ENCODE results near the gene UBXN4.
"Not testable (repeated sequence)": the region's sequence is repeated elsewhere in the genome, so short reads cannot be mapped to it uniquely, and the experiment has no call there.

Gene UBXN4

GRCh38 chr2:135741395-135742324 is at the start of gene UBXN4:
Gene UBXN4 (plus strand): TSS chr2:135741855. CDS start chr2:135741930, 75 bp downstream.
- no peaks in the 10 kb centered on the region for H3K27me3 Mint-ChIP-seq
- ATAC-seq (replicated peaks), result peak; percentile 93 to 94
- peak; percentile 91 for DNase-seq
- H3K27ac Mint-ChIP-seq, result peak within 1 kb of the TSS; percentile 99
- peaks cover 0 to 1% of the 10 kb centered on the region in 2 donors for H3K9me3 Mint-ChIP-seq
- H3K36me3 Mint-ChIP-seq, result peaks cover 10 to 19% of the 10 kb centered on the region in 2 donors
- peak within 1 kb of the TSS; percentile 94 to 98 for H3K4me3 Mint-ChIP-seq
- H3K4me1 Mint-ChIP-seq, result peaks cover 14% of the 10 kb centered on the region in 2 donors

GRCh38 chr2:135694711-135695110 is 46.9 kb upstream of the UBXN4 start:
- ATAC-seq (replicated peaks) (no peak), DNase-seq (no peak)
- peaks cover 24 to 33% of the 10 kb centered on the region in 2 donors for H3K36me3 Mint-ChIP-seq
- H3K27ac Mint-ChIP-seq, result peak overlapping the region; percentile 44
- no peaks in the 10 kb centered on the region for H3K27me3 Mint-ChIP-seq
- no peak overlapping the region for H3K4me3 Mint-ChIP-seq
- H3K9me3 Mint-ChIP-seq, result peaks cover 0 to 2% of the 10 kb centered on the region in 2 donors
- H3K4me1 Mint-ChIP-seq, result no peaks in the 10 kb centered on the region

GRCh38 chr2:135698838-135699237 is 42.8 kb upstream of the UBXN4 start:
- H3K27me3 Mint-ChIP-seq, result no peaks in the 10 kb centered on the region
- no peak overlapping the region for H3K27ac Mint-ChIP-seq
- DNase-seq (no peak), ATAC-seq (replicated peaks) (no peak)
- peaks cover 0 to 2% of the 10 kb centered on the region in 2 donors for H3K4me1 Mint-ChIP-seq
- no peak overlapping the region for H3K4me3 Mint-ChIP-seq
- H3K9me3 Mint-ChIP-seq, result peaks cover 0 to 2% of the 10 kb centered on the region in 2 donors
- peaks cover 21 to 27% of the 10 kb centered on the region in 2 donors for H3K36me3 Mint-ChIP-seq

- Mint-ChIP-seq H3K4me1 (peaks cover 0 to 2% of the 10 kb centered on the region in 2 donors), H3K36me3 (peaks cover 4 to 5% of the 10 kb centered on the region in 2 donors), H3K27me3 (no peaks in the 10 kb centered on the region), H3K4me3 (no peak overlapping the region), H3K9me3 (no peaks in the 10 kb centered on the region), H3K27ac (no peak overlapping the region)
- no peak for ATAC-seq (replicated peaks)
- no peak for DNase-seq
Measured at GRCh38 chr2:135701442-135701841, 40.2 kb upstream of the UBXN4 start.

GRCh38 chr2:135703300-135703699 is 38.4 kb upstream of the UBXN4 start:
- H3K27me3 Mint-ChIP-seq, result no peaks in the 10 kb centered on the region
- H3K4me3 Mint-ChIP-seq, result no peak overlapping the region
- no peak overlapping the region for H3K27ac Mint-ChIP-seq
- peaks cover 2 to 4% of the 10 kb centered on the region in 2 donors for H3K36me3 Mint-ChIP-seq
- ATAC-seq (replicated peaks) (no peak), DNase-seq (no peak)
- peaks cover 0 to 2% of the 10 kb centered on the region in 2 donors for H3K4me1 Mint-ChIP-seq
- H3K9me3 Mint-ChIP-seq, result no peaks in the 10 kb centered on the region

GRCh38 chr2:135704075-135704474 is 37.6 kb upstream of the UBXN4 start:
- not testable (repeated sequence) for DNase-seq; ATAC-seq (replicated peaks); H3K4me1 Mint-ChIP-seq; H3K27ac Mint-ChIP-seq; H3K4me3 Mint-ChIP-seq; H3K9me3 Mint-ChIP-seq; H3K27me3 Mint-ChIP-seq; H3K36me3 Mint-ChIP-seq

- peaks cover 11 to 14% of the 10 kb centered on the region in 2 donors for H3K36me3 Mint-ChIP-seq
- no peak for ATAC-seq (replicated peaks)
- no peaks in the 10 kb centered on the region for H3K27me3 Mint-ChIP-seq
- no peak overlapping the region for H3K4me3 Mint-ChIP-seq
- DNase-seq, result no peak
- H3K4me1 Mint-ChIP-seq, result peaks cover 0 to 1% of the 10 kb centered on the region in 2 donors
- no peak overlapping the region for H3K27ac Mint-ChIP-seq
- no peaks in the 10 kb centered on the region for H3K9me3 Mint-ChIP-seq
Measured at GRCh38 chr2:135708159-135708558, 33.5 kb upstream of the UBXN4 start.

GRCh38 chr2:135709992-135710391 is 31.7 kb upstream of the UBXN4 start:
- no peaks in the 10 kb centered on the region for H3K27me3 Mint-ChIP-seq
- no peak overlapping the region for H3K27ac Mint-ChIP-seq
- DNase-seq (peak; percentile 19), ATAC-seq (replicated peaks) (peak; percentile 64 to 75)
- peaks cover 0 to 1% of the 10 kb centered on the region in 2 donors for H3K4me1 Mint-ChIP-seq
- no peaks in the 10 kb centered on the region for H3K9me3 Mint-ChIP-seq
- no peak overlapping the region for H3K4me3 Mint-ChIP-seq
- H3K36me3 Mint-ChIP-seq, result peaks cover 18 to 22% of the 10 kb centered on the region in 2 donors

- not testable (repeated sequence) for ATAC-seq (replicated peaks); H3K9me3 Mint-ChIP-seq; H3K27me3 Mint-ChIP-seq; H3K4me3 Mint-ChIP-seq; H3K4me1 Mint-ChIP-seq; DNase-seq
- Mint-ChIP-seq H3K27ac (peak overlapping the region; percentile 37), H3K36me3 (peaks cover 29 to 38% of the 10 kb centered on the region in 2 donors)
Measured at GRCh38 chr2:135715086-135715485, 26.6 kb upstream of the UBXN4 start.

- DNase-seq, result no peak
- no peak for ATAC-seq (replicated peaks)
- no peaks in the 10 kb centered on the region for H3K9me3 Mint-ChIP-seq
Measured at GRCh38 chr2:135728064-135728743, 13.5 kb upstream of the UBXN4 start.

GRCh38 chr2:135732561-135732960 is 9.1 kb upstream of the UBXN4 start:
- ATAC-seq (replicated peaks), result no peak
- peaks cover 0 to 4% of the 10 kb centered on the region in 2 donors for H3K36me3 Mint-ChIP-seq
- H3K9me3 Mint-ChIP-seq, result no peaks in the 10 kb centered on the region
- no peaks in the 10 kb centered on the region for H3K4me1 Mint-ChIP-seq
- no peaks in the 10 kb centered on the region for H3K27me3 Mint-ChIP-seq
- no peak overlapping the region for H3K4me3 Mint-ChIP-seq
- H3K27ac Mint-ChIP-seq, result no peak overlapping the region
- DNase-seq, result no peak

More at GRCh38 chr2:135728064-135728743, 13.5 kb upstream of the UBXN4 start:
- Mint-ChIP-seq H3K27me3 (no peaks in the 10 kb centered on the region), H3K36me3 (peaks cover 17 to 20% of the 10 kb centered on the region in 2 donors), H3K27ac (no peak overlapping the region), H3K4me1 (no peaks in the 10 kb centered on the region), H3K4me3 (no peak overlapping the region)

GRCh38 chr2:135733045-135733444 is 8.6 kb upstream of the UBXN4 start:
- DNase-seq (no peak), ATAC-seq (replicated peaks) (no peak)
- H3K36me3 Mint-ChIP-seq, result peaks cover 0 to 4% of the 10 kb centered on the region in 2 donors
- no peak overlapping the region for H3K27ac Mint-ChIP-seq
- H3K27me3 Mint-ChIP-seq, result no peaks in the 10 kb centered on the region
- H3K9me3 Mint-ChIP-seq, result no peaks in the 10 kb centered on the region
- H3K4me3 Mint-ChIP-seq, result no peak overlapping the region
- no peaks in the 10 kb centered on the region for H3K4me1 Mint-ChIP-seq

GRCh38 chr2:135736546-135736945 is 5.1 kb upstream of the UBXN4 start:
- no peak for ATAC-seq (replicated peaks)
- no peaks in the 10 kb centered on the region for H3K27me3 Mint-ChIP-seq
- DNase-seq, result no peak
- no peak overlapping the region for H3K4me3 Mint-ChIP-seq
- H3K27ac Mint-ChIP-seq, result no peak overlapping the region
- peaks cover 0 to 4% of the 10 kb centered on the region in 2 donors for H3K36me3 Mint-ChIP-seq
- H3K9me3 Mint-ChIP-seq, result peaks cover 0 to 1% of the 10 kb centered on the region in 2 donors
- H3K4me1 Mint-ChIP-seq, result peaks cover 0 to 2% of the 10 kb centered on the region in 2 donors

GRCh38 chr2:135740206-135740605 is 1.4 kb upstream of the UBXN4 start:
- Mint-ChIP-seq H3K27me3 (no peaks in the 10 kb centered on the region), H3K4me3 (no peak overlapping the region), H3K9me3 (peaks cover 0 to 1% of the 10 kb centered on the region in 2 donors), H3K4me1 (peaks cover 7 to 8% of the 10 kb centered on the region in 2 donors), H3K27ac (no peak overlapping the region), H3K36me3 (peaks cover 6 to 10% of the 10 kb centered on the region in 2 donors)
- DNase-seq (no peak), ATAC-seq (replicated peaks) (no peak)
